NCI-H1436 (cell line): Measurements from ENCODE around the gene RNF144B.

Source experiments
- DNase-seq: peaks from one replicate; lab custom pipeline; 2025; lab: John Stamatoyannopoulos, UW

Gene RNF144B

DNA sequence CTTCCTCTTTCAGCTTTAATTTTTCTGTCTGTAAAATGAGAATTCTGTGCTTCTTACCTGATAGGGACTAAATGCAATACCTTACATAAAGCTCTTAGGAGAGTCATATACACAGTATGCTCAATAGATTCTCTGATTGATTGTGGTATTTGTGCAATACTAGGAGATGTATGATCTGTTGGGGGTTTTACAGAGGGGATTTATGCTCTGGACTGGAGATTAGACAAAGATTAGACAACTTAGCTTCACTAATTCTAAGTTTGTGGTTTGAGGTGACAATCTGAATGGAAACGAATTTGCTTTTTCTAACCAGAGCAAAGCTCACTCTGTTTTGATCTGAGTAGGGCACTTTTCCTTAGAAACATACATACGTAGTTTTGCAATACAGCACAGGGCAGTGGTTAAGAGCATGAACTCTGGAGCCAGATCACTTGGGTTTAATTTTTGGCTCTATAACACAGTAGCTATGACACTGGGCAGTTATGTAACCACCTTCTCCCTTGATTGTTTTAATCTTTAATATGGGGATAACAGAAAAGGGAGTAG, 126.2 kb downstream of the RNF144B start:
- no peak for DNase-seq

DNA sequence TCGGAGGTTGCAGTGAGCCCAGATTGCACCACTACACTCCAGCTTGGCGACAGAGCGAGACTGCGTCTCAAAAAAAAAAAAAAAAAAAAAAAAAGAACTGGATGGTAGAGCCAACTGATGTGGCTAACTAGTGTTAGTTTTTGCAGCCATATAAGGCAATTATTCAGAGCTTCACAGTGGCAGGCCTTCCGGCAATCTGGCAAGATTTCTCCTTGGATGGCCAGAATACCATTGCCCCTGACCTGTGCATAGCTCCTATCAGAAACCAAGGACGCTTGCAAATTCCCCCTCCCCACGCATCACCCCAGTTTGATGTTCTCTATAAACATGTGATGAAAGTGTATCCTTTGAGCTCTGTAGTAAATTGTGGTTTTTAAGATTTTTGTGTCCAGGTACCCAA, 127.0 kb downstream of the RNF144B start:
- no peak for DNase-seq

DNA sequence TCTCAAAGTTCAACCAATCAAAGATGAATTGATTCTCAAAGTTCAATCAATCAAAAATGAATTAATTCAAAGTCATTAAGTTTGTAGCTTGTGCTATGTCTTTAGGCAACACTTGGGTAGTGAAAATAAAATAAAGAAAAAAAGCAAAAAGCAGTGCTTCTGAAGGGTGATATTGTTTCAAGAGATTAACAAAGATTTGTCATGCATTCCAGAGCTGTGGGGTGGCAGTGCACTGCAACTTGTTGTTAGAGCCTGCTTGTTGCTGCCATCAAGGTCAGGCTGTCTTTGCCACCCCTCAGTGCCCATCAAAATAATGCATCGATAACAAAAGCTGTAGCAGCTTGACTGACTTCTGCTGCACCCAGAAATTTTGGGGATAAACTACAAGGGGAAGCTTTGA, 128.6 kb downstream of the RNF144B start:
- no peak for DNase-seq
